Activated naive CD8-positive, alpha-beta T cell treated with anti-CD3 and anti-CD28 coated beads, Interleukin-2, amount 10 ng/mL, durations not matched to agents 7 days and 5 days (primary cell): ENCODE results near the gene YPEL5. TPM values are rescaled to one million over a fixed set of nuclear protein-coding genes. Genes with fewer than 3 reads are reported as not detected.

Source experiments
- ATAC-seq: fragments of 150-1000 bp; cut with Tn5 transposase; one replicate; pipeline ENCODE4 v1.10.0; 2021; ENCODE audit warnings: low read depth, moderate library complexity
- POLR2A ChIA-PET: fragments of 350-600 bp; sonication (Branson Sonifier 250); formaldehyde crosslinking; loops from one replicate; lab custom pipeline; 2021; ENCODE audit warnings: antibody characterized with exemption; lab: Charles Lee
- DNase-seq: peaks from one replicate; pipeline ENCODE4 v3.0.0; 2021
- H3K27ac Mint-ChIP-seq: one replicate; pipeline ENCODE4 v1.8.0; 2022; ENCODE audit warnings: mild to moderate bottlenecking, mixed read lengths
- H3K27me3 Mint-ChIP-seq: one replicate; pipeline ENCODE4 v1.8.0; 2022; ENCODE audit warnings: mild to moderate bottlenecking, moderate library complexity, mixed read lengths
- H3K36me3 Mint-ChIP-seq: one replicate; pipeline ENCODE4 v1.8.0; 2021; ENCODE audit warnings: mild to moderate bottlenecking, mixed read lengths
- H3K4me1 Mint-ChIP-seq: one replicate; pipeline ENCODE4 v1.8.0; 2021; ENCODE audit warnings: mixed read lengths
- H3K4me3 Mint-ChIP-seq: one replicate; pipeline ENCODE4 v1.8.0; 2022; ENCODE audit warnings: mild to moderate bottlenecking, moderate library complexity, mixed read lengths
- H3K9me3 Mint-ChIP-seq: one replicate; pipeline ENCODE4 v1.8.0; 2021; ENCODE audit warnings: mixed read lengths
- total RNA-seq, 2 experiments: library from RNA; stranded (reverse); gene quantifications; one replicate each; pipeline ENCODE4 v1.2.3, GENCODE V29; 2021

The YPEL5 gene
- total RNA-seq, 2 experiments from 2014 or later: 50.0 to 55.1 TPM

DNA sequence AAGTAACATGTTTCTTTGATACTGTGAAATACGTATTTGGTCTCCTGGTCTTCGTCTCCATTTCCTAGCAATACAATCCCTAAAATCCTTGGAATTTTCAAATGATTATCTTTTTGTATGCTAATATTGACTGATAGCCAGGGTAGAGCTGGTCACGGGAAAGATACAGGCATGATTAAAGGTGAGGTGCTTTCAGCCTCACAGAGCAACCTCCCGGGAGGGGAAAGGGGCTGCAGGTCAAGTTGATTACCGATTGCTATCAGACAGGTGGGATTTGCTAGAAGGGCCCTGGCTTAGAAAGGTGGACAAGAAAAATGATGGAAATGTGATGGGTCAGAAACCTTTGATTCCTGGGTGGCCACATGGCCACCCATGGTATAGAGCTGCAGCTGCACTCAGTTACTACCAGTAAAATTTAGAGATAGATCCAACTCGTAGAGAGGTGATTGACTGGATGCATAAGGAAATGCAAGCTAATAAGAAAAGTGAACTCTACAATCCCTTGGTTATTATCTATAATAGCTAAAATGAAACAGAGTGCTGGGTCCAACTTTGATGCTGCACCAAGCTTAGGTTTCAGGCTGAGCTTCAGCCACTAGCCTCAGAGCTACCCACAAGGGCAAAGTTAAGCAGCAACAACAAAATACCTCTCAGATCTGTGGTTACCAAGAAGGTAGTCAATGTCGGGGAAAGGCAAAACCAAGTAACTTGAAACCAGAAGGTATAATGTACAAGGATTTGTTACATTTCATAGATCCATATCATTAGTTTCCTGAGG is 15.3 kb downstream of the YPEL5 start:
- Mint-ChIP-seq H3K27me3 (no peaks in the 10 kb centered on the region), H3K36me3 (peaks cover 11% of the 10 kb centered on the region), H3K4me3 (no peak overlapping the region), H3K4me1 (peaks cover 13% of the 10 kb centered on the region), H3K9me3 (no peaks in the 10 kb centered on the region), H3K27ac (no peak overlapping the region)
- ATAC-seq (no peak), DNase-seq (no peak)
- POLR2A ChIA-PET: no interaction called here

DNA sequence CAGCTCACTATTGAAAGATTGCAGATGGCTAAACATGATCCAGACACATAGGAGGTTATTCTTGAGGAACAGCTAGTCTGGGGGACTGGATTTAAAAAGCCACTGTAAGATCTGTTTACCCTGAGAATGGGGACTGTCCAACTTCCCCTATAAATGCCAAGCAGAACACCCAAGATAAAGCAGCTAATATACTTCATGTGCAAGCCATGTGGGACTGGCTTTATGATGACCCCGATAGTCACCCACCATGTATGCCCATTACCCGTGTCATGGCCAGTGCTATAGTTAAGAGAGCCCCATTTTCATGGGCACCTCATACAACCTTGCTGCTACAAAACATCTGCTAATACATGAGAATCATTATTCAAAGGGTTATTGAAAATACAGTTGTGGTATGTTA is 16.0 kb downstream of the YPEL5 start:
- no peak for DNase-seq
- Mint-ChIP-seq H3K4me1 (peaks cover 11% of the 10 kb centered on the region), H3K9me3 (no peaks in the 10 kb centered on the region), H3K36me3 (peaks cover 11% of the 10 kb centered on the region), H3K27ac (no peak overlapping the region), H3K4me3 (no peak overlapping the region), H3K27me3 (no peaks in the 10 kb centered on the region)
- no peak for ATAC-seq
- POLR2A ChIA-PET: no interaction called here

- peaks cover 4% of the 10 kb centered on the region for H3K27me3 Mint-ChIP-seq
- no peaks in the 10 kb centered on the region for H3K9me3 Mint-ChIP-seq
- peaks cover 11% of the 10 kb centered on the region for H3K4me1 Mint-ChIP-seq
- no peak for DNase-seq
- H3K4me3 Mint-ChIP-seq: no peak overlapping the region
- H3K36me3 Mint-ChIP-seq: no peaks in the 10 kb centered on the region
- POLR2A ChIA-PET: interaction anchor here (0.7 to 1.4 kb wide), 5 partner anchors 15 to 124 kb away, joined by 3 to 5 read pairs (median 3); partner anchors contain the start of gene YPEL5
- H3K27ac Mint-ChIP-seq: no peak overlapping the region
- ATAC-seq: no peak
Observed at GRCh38 chr2:30164131-30164925, 17.5 kb downstream of the YPEL5 start.

DNA sequence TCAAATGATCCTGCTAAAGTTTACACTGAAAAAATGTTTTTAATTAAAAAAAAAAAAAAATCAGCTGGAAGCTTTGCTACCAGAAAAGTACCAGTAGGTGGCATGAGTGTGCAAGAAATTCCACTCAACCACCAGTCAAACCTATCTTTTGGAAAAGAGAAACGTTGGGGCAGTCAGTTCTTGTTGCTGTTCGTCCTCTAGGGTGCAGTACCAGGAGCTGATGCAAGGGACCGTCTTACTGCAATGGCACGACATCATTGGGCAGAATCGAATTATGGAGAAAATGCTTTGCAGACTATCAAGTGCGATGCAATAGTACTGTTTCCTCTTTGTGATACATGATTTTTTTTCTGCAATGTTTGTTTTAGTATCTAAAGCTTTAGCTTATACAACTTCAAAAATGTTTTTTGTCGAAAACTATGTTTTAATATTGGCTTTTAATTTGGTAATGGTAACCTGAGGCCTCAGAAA is 18.3 kb downstream of the YPEL5 start:
- Mint-ChIP-seq H3K9me3 (no peaks in the 10 kb centered on the region), H3K27me3 (peaks cover 4% of the 10 kb centered on the region), H3K4me1 (peaks cover 11% of the 10 kb centered on the region), H3K4me3 (no peak overlapping the region), H3K36me3 (no peaks in the 10 kb centered on the region), H3K27ac (no peak overlapping the region)
- POLR2A ChIA-PET: interaction anchor here (0.6 to 1.6 kb wide), 8 partner anchors 16 to 546 kb away, joined by 3 to 9 read pairs (median 3); partner anchors contain the start of gene YPEL5
- DNase-seq: no peak
- peak; percentile 99 for ATAC-seq

DNA sequence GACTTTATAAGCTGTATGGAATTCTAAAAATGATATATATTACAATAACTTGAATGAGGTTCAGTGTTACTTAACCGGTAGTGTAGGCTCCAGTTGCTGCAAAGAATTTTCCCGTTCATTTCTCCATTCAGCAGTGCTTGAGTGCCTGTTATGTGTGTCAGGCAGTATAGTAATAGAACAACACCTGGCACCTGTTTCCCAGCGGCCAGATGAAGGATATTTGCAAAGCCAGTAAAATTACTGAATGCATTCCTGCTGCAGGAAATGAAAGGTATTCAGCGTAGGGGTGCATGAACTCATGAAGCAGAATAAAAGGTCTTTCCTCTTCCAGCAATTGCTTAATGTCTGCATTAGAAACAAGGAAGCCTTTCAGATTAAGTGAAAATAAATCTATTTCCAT is 18.8 kb downstream of the YPEL5 start:
- POLR2A ChIA-PET: interaction anchor here (0.8 to 1.6 kb wide), 4 partner anchors 16 to 546 kb away, joined by 3 to 9 read pairs (median 5); partner anchors contain the start of gene YPEL5
- no peak overlapping the region for H3K27ac Mint-ChIP-seq
- H3K9me3 Mint-ChIP-seq: no peaks in the 10 kb centered on the region

DNA sequence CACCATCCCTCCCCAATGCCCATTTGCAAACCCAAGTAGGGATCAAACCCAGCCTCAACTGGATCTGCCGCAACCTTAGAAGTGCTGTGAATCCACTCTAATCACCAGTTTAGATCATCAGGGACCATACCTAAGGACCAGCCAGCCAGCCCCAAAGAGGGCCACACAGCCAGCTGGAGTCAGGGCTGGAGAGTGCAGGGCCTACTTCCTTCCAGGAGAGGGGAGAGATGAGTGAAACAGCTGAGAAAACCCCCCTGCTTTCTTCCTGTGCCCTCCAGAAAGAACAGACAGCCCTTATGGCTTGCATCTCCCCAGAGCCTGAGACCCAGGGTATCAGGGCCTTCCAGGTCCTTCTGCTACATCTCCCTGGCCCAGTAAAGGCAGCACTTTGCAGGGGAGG is 25.8 kb downstream of the YPEL5 start:
- peaks cover 8% of the 10 kb centered on the region for H3K27me3 Mint-ChIP-seq
- POLR2A ChIA-PET: no interaction called here
- no peaks in the 10 kb centered on the region for H3K4me1 Mint-ChIP-seq
- ATAC-seq (no peak), DNase-seq (no peak)
- H3K27ac Mint-ChIP-seq: no peak overlapping the region
- H3K9me3 Mint-ChIP-seq: no peaks in the 10 kb centered on the region
- no peaks in the 10 kb centered on the region for H3K36me3 Mint-ChIP-seq
- H3K4me3 Mint-ChIP-seq: no peak overlapping the region

More for the DNA sequence above, 18.8 kb downstream of the YPEL5 start:
- H3K4me1 Mint-ChIP-seq: peaks cover 11% of the 10 kb centered on the region
- no peaks in the 10 kb centered on the region for H3K36me3 Mint-ChIP-seq
- DNase-seq (no peak), ATAC-seq (no peak)
- no peak overlapping the region for H3K4me3 Mint-ChIP-seq
- peaks cover 4% of the 10 kb centered on the region for H3K27me3 Mint-ChIP-seq

GRCh38 chr2:30177440-30177839 is 30.6 kb downstream of the YPEL5 start:
- no peak for DNase-seq
- POLR2A ChIA-PET: no interaction called here
- Mint-ChIP-seq H3K9me3 (no peaks in the 10 kb centered on the region), H3K36me3 (no peaks in the 10 kb centered on the region), H3K4me1 (peaks cover 2% of the 10 kb centered on the region), H3K27ac (no peak overlapping the region), H3K27me3 (peaks cover 4% of the 10 kb centered on the region), H3K4me3 (no peak overlapping the region)
- no peak for ATAC-seq

- Mint-ChIP-seq H3K4me3 (no peak overlapping the region), H3K27ac (no peak overlapping the region), H3K27me3 (peaks cover 4% of the 10 kb centered on the region), H3K36me3 (no peaks in the 10 kb centered on the region), H3K9me3 (no peaks in the 10 kb centered on the region), H3K4me1 (peaks cover 2% of the 10 kb centered on the region)
- DNase-seq (no peak), ATAC-seq (no peak)
- POLR2A ChIA-PET: no interaction called here
Observed at GRCh38 chr2:30177956-30178355, 31.1 kb downstream of the YPEL5 start.

GRCh38 chr2:30178618-30179434 is 32.0 kb downstream of the YPEL5 start:
- DNase-seq: no peak

DNA sequence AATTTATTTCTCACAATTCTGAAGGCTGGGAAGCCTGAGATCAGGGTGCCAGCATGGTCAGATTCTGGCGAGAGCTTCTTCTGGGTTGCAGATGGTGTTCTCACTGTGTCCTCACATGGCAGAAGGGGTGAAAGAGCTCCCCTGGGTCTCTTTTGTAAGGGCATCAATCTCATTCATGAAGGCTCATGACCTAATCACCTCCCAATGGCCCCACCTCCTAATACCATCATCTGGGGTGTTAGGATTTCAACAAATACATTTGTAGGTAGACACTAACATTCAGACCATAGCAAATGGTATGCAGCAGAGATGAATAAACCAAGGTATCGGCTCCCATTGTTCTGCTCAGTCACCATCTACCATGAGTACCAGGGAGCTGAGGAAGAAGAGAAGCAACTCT is 32.7 kb downstream of the YPEL5 start:
- H3K9me3 Mint-ChIP-seq: no peaks in the 10 kb centered on the region
- no peak overlapping the region for H3K4me3 Mint-ChIP-seq
- H3K27ac Mint-ChIP-seq: no peak overlapping the region

More at GRCh38 chr2:30178618-30179434, 32.0 kb downstream of the YPEL5 start:
- Mint-ChIP-seq H3K27ac (no peak overlapping the region), H3K4me3 (no peak overlapping the region), H3K4me1 (peaks cover 2% of the 10 kb centered on the region), H3K36me3 (no peaks in the 10 kb centered on the region), H3K27me3 (peaks cover 4% of the 10 kb centered on the region), H3K9me3 (no peaks in the 10 kb centered on the region)
- ATAC-seq: no peak
- POLR2A ChIA-PET: interaction anchor here (1.2 kb wide), 1 partner anchor 52 kb away, joined by 4 read pairs; the partner anchor contains the start of gene LBH

GRCh38 chr2:30180226-30180625 is 33.4 kb downstream of the YPEL5 start:
- Mint-ChIP-seq H3K27ac (no peak overlapping the region), H3K36me3 (no peaks in the 10 kb centered on the region), H3K4me3 (no peak overlapping the region), H3K27me3 (peaks cover 4% of the 10 kb centered on the region), H3K4me1 (peaks cover 2% of the 10 kb centered on the region), H3K9me3 (no peaks in the 10 kb centered on the region)
- ATAC-seq (no peak), DNase-seq (no peak)
- POLR2A ChIA-PET: no interaction called here

More for the DNA sequence above, 32.7 kb downstream of the YPEL5 start:
- DNase-seq (no peak), ATAC-seq (no peak)
- Mint-ChIP-seq H3K4me1 (peaks cover 2% of the 10 kb centered on the region), H3K36me3 (no peaks in the 10 kb centered on the region), H3K27me3 (peaks cover 4% of the 10 kb centered on the region)
- POLR2A ChIA-PET: interaction anchor here (1.2 kb wide), 1 partner anchor 52 kb away, joined by 4 read pairs; the partner anchor contains the start of gene LBH

DNA sequence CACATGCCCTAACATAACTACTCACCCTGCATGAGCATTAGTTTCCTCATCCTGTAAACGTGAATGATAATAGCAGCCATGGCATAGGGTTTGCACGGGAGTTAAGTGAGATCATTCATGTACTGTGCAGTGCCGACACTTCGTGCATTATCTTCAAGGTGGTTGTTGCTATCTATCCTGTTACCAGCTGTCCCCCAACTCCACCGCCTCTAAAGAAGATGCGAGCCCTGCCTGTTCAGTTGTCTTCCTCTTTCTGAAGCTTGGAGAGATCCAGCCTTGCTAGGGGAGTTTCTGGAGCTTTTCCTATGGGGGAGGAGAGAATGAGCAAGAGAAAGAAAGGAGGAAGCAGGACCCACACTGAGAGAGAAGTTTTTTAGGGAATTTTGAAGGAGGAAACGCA is 34.4 kb downstream of the YPEL5 start:
- no peaks in the 10 kb centered on the region for H3K36me3 Mint-ChIP-seq
- no peak for ATAC-seq
- POLR2A ChIA-PET: no interaction called here

GRCh38 chr2:30184035-30184434 is 37.2 kb downstream of the YPEL5 start:
- H3K4me3 Mint-ChIP-seq: no peak overlapping the region
- POLR2A ChIA-PET: no interaction called here
- peaks cover 2% of the 10 kb centered on the region for H3K27me3 Mint-ChIP-seq
- no peaks in the 10 kb centered on the region for H3K36me3 Mint-ChIP-seq
- no peak for ATAC-seq
- H3K4me1 Mint-ChIP-seq: peaks cover 3% of the 10 kb centered on the region
- DNase-seq: no peak
- H3K9me3 Mint-ChIP-seq: no peaks in the 10 kb centered on the region
- no peak overlapping the region for H3K27ac Mint-ChIP-seq

More for the DNA sequence above, 34.4 kb downstream of the YPEL5 start:
- Mint-ChIP-seq H3K4me3 (no peak overlapping the region), H3K4me1 (peaks cover 2% of the 10 kb centered on the region), H3K9me3 (no peaks in the 10 kb centered on the region), H3K27me3 (peaks cover 7% of the 10 kb centered on the region), H3K27ac (no peak overlapping the region)
- no peak for DNase-seq
